GM18909 (cell line): ENCODE data around the gene RGS6.

Experiments
- ATAC-seq: cut with Tn5 transposase; IDR thresholded peaks from one replicate; pipeline ENCODE4 v1.9.1; 2021; ENCODE audit warnings: mild to moderate bottlenecking; ENCODE audit not compliant: unreplicated experiment, poor library complexity

Gene RGS6

DNA sequence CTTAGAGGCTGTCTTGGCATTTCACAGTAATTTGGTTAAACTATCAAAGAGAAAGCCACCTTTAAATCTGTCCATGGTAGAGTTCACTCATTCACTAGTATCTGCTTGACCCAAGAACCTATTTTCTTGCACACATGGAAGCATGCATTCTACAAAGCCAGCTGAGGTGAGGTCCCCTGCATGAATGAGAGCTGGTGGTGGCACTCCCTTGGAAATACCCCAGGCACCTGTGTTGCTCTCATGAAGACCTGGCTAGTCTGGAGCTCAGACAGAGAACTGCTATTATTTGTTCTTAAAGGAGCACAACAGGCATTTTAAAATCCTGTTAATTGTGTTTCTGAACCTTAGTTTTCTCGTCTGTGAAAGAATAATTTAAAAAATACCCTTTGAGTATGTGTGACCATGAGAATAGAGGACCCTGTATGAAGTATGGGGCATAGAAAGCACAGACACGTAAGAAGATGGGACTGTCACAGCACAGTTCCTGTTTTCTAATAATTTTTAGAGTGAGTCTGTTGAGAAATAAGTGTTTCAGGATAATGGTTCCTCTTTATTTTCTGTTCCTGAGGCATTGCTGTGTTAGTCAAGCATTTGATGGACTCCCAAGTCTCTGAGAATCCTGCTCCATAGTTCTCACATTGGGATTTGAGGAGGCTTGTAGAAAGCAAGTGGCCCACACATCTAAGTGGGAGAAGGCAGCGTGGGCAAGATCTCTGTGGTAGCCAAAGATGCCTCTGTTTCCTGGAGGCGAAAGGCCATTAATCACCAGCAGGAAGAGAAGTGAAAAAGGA lies 10.9 kb downstream of the RGS6 start:
- no peak for ATAC-seq

GRCh38 chr14:71943695-71944018 lies 11.4 kb downstream of the RGS6 start:
- ATAC-seq = no peak

DNA sequence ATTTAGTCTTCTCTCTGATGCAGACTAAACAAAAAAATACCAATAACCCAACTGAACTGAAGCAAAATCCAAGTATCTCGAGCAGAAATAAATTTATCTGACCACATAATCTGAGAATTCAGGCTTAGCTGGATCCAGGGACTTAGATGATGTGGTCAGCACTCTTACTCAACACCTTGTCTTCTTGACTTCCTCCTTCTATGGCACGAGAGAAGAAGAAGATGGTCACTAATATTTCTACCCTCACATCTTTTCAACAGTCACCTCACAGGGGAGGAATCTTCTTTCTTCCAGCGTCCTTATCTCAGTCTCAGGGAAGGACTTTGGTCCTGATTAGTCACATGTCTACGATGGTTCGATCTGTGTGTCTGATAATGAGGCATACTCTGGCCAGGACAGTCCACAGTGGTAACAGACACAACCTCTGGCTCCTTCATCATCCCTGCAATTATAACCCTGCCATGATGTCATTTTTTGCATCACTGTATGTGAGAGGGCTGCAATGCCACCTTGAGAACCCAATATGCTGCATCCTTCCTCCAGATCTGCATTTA lies 15.8 kb downstream of the RGS6 start:
- ATAC-seq = no peak

DNA sequence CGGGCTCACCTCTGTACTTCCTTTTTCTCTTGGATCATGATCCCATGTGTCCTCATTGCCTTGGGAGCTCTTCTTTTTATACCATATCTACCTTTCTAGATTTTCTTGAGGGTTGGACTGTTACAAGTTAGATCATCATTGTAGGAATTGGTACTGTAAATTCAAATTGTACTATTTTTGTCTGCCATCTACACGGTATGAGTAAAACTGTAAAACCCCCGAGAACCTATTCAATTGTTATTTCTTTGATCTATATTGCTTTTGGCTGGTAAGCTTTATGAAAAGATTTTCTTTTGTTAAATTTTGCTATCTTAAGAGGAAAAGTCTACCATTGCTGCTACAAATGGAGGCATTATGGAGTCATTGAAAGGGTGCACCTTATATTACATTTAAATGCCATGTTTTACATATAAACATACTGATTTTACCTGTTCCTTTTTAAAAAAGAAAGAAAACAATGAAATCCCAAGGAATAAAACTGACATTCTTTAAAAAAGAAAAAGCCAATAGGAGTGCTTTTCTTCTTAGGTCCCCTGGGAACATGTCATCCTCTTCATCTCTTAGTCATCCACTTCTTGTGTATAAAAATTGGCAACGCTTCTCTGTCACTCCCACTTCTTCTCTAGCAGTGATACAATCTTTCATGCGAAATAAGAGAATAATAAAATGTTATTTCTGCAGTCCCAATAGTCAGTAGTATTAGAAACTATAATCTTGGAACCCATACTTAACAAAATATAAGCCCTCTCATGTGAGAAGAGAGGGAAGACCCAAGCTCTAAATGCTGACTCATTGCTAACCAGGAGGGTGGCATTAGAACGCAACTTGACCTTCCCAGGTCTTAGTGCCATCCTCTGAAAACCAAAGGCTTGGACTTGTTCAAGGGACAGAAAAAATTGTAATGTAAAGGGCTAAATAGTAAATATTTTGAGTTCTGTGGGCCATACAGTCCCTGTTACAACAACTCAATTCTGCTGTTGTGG lies 20.4 kb downstream of the RGS6 start:
- ATAC-seq = no peak

GRCh38 chr14:71956920-71957563 lies 24.8 kb downstream of the RGS6 start:
- ATAC-seq = no peak

GRCh38 chr14:71959055-71959454 lies 26.8 kb downstream of the RGS6 start:
- no peak for ATAC-seq

DNA sequence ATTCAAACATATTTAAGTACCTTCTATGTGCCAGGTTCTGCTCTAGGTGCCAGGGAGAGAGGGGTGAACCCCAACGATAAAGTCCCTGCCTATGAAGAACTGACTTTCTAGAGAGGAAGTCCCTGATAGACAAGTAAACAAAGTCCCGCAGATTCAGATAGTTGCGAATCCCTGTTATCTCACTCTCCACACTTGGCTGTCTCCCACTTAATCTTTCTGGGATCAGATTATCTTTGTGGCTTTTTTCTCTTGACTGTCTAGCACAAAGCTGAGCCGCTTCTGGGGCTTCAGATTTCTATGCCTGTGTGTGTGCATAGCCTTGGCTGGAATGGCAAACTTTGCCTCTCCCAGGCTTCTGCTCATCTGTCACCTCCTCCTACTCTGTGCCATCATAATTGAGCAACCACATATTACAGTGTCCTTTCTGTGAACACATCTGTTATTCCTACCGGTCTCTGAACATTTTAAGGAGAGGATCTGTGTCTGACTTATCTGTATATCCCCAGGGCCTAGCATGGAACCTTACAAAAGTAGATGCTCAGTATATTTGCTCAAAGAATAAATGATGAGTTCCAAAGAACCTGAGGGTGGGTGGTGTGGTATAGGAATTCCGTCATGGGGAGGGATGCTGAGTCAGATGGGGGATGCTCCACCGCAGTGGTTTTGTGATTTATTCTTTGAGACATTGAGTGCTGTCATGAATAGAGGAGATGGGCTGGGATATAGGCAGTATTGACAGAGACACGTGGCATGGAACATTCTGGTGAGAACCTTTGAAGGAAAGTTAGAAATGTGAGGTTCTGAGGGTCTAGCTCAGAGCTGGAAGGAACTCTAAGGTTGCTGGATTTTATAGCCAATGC lies 28.5 kb downstream of the RGS6 start:
- no peak for ATAC-seq

GRCh38 chr14:71961972-71962371 lies 29.7 kb downstream of the RGS6 start:
- no peak for ATAC-seq

DNA sequence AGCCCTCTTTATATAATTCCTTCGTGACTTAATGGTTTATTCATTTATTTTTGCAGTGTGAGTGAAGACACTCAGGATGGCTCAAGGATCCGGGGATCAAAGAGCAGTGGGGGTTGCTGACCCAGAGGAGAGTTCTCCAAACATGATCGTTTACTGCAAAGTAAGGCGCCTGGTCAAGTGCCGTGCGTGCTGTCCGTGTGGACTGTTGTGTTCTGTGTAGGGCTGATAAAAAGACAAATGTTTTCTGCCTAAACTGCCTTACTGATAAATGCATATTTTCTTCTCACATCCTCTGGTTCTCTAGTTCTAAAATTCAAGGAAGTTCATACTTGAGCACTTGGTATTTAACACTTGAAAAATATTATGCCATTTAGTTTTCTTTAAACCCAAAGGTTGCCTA lies 32.5 kb downstream of the RGS6 start:
- no peak for ATAC-seq

- no peak for ATAC-seq
Observed at GRCh38 chr14:71966528-71966927, 34.3 kb downstream of the RGS6 start.

DNA sequence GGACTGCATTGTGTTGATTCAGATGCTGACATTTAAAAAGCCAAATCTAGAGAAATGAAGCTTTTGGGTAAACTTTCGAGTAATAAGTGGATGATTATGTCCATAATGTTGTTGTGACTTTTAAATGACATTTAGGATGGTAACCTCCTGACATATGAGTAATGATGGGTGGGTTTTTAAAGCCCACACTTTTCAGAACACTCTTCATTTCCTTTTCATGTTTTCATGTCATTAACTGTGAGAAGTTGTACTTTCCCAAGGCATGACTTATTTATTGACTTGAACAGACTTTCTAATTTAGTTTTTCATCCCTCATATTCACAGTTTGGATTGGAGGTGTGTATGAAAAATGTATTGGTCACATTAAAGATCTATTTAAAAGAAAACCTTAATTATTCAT lies 35.5 kb downstream of the RGS6 start:
- no peak for ATAC-seq

DNA sequence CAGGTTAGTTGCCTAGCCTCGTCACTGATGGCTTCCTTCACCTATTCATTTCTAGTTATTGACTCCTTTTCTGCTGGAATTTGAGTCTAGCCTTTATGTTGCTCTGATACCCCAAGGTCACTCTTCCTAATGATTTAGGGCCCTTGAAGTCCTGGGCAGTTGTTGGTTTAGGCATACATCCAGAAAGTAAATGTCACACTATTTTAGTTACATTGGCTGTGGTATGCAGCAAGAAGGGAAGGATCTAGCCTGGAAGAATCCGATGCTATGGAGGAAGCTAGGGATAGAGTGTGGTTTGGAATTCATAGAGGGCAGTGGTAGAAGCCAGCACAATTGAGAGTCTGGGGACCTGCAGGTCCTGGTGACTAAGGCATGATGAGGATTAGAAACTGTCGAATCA lies 38.0 kb downstream of the RGS6 start:
- ATAC-seq = no peak

GRCh38 chr14:71985538-71986189 lies 53.4 kb downstream of the RGS6 start:
- ATAC-seq = no peak

- ATAC-seq = no peak
Observed at GRCh38 chr14:71988476-71988875, 56.2 kb downstream of the RGS6 start.

DNA sequence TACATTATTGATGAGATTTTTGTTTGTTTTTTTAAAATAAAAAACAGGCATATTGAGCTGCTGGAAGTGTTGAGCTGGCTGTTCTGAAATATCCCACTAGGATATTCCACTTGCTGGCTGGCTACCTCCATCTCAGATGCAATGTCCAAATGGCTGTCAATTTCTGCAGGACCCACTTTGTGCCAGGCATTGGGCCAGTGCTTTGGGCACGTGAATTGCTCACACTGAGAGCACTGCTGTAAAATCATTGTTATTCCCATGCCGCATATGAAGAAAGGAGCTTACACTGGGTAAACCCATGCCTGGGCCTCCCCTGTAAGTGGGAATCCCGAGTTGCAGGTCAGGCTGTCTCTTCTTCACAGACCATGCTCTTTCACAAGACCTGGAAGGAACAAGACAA lies 56.7 kb downstream of the RGS6 start:
- ATAC-seq = no peak

DNA sequence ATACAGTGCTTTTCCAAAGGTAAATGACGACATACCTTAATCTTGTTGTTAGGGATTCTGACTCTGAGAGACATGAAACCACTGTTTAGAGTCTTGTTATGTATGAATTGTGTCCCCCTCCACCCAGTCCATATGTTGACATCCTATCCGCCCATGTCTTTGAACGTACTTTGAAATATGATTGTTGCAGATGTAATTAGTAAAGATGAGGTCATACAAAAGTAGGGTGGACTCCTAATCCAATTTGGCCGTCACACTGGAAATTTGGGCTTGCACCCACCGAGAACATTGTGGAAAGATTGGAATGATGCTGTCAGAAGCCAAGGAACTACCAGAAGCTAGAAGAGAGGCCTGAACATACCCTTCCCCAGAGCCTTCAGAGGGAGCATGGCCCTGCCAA lies 62.2 kb downstream of the RGS6 start:
- no peak for ATAC-seq

DNA sequence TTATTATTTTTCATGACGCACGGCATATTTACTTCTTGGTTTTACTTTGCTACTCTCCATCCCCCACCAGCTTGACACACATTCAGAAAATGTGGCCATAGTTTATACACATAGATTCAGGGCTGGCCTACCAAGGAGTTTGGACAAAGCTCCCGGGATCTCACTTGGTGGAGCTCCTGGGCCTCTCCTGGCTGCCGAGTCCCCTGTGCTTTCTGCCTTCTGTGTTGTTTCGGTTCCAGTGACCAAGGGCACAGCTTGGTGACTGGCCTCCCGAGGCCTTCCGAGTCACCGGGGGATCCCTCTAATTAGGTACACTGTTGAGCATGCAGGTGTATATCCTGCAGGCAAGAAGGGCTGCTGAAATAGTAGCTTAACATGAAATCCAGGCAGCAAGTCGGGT lies 63.5 kb downstream of the RGS6 start:
- no peak for ATAC-seq

DNA sequence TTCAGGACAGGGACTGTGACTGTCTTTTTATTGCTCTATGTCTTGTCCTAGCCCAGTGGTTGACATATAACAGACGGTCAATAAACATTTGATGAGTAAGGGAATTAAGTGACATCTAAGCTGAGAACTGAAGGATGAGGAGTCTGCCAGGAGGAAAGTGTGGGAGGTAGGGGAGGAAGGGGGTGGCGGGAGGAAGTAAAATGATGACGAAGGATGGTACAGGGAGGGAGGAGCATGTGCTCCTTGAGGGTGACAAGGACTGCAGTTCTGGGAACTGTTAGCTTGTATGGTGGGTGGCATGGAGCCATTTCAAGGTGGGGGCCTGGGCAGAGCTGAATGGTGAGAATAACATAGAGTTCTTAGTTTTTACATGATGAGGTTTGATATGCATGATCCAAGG lies 64.4 kb downstream of the RGS6 start:
- ATAC-seq = no peak

DNA sequence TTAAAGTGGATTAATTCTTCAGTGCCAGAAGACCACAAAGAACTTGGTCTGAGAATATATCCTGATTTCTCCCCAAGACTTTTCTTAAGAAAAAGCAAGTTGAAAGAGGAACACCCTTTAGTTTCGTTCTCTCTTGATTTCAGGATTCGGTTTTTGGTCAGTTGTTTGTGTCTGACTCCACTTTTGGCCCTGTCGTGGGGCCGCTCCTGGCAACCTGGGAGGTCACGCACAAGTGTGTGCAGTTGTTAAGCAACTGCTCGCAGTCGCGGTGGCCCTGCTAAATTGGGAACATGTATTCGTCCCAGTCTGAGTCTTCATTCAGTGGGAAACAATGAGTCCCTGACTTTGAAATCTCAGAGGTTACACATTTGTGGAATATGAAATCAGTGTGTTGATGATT lies 68.7 kb downstream of the RGS6 start:
- no peak for ATAC-seq
